IPS DF 4.7 (cell line): Measurements from ENCODE around the gene NEK6.

Experiments
- DNase-seq: peaks from one replicate; pipeline ENCODE4 v3.0.0-alpha.2; 2013; ENCODE audit warnings: low spot score; ENCODE audit errors: extremely low read depth

NEK6 gene

GRCh38 chr9:124321416-124321815, 63.7 kb downstream of the NEK6 start:
- DNase-seq: no peak

GRCh38 chr9:124321935-124322334, 64.2 kb downstream of the NEK6 start:
- no peak for DNase-seq

GRCh38 chr9:124322618-124323432, 65.1 kb downstream of the NEK6 start:
- DNase-seq: no peak

- no peak for DNase-seq
Observed at GRCh38 chr9:124323904-124324303, 66.2 kb downstream of the NEK6 start.

GRCh38 chr9:124325816-124326215, 68.1 kb downstream of the NEK6 start:
- no peak for DNase-seq

- no peak for DNase-seq
Observed at GRCh38 chr9:124326378-124326777, 68.6 kb downstream of the NEK6 start.

GRCh38 chr9:124327491-124327890, 69.7 kb downstream of the NEK6 start:
- DNase-seq: no peak

GRCh38 chr9:124328285-124328684, 70.5 kb downstream of the NEK6 start:
- no peak for DNase-seq

GRCh38 chr9:124329206-124329792, 71.5 kb downstream of the NEK6 start:
- no peak for DNase-seq

GRCh38 chr9:124330011-124330697, 72.4 kb downstream of the NEK6 start:
- DNase-seq: no peak

GRCh38 chr9:124331580-124331979, 73.8 kb downstream of the NEK6 start:
- no peak for DNase-seq

GRCh38 chr9:124332361-124333202, 74.8 kb downstream of the NEK6 start:
- DNase-seq: no peak

GRCh38 chr9:124333203-124333579, 75.4 kb downstream of the NEK6 start:
- no peak for DNase-seq

GRCh38 chr9:124334568-124335319, 77.0 kb downstream of the NEK6 start:
- DNase-seq: no peak

GRCh38 chr9:124335320-124335707, 77.6 kb downstream of the NEK6 start:
- DNase-seq: no peak

- no peak for DNase-seq
Observed at GRCh38 chr9:124337562-124337961, 79.8 kb downstream of the NEK6 start.

GRCh38 chr9:124339603-124340146, 81.9 kb downstream of the NEK6 start:
- no peak for DNase-seq

- no peak for DNase-seq
Observed at GRCh38 chr9:124340219-124341069, 82.7 kb downstream of the NEK6 start.

GRCh38 chr9:124341455-124342170, 83.9 kb downstream of the NEK6 start:
- DNase-seq: no peak
